GM19025 (cell line): ENCODE data around the gene SDS.

ENCODE experiments used
- ATAC-seq: cut with Tn5 transposase; IDR thresholded peaks from one replicate; pipeline ENCODE4 v1.9.1; 2021; ENCODE audit warnings: mild to moderate bottlenecking, low read depth, moderate library complexity; ENCODE audit not compliant: unreplicated experiment

Gene SDS

GRCh38 chr12:113401066-113402000 is 2.4 kb downstream of the SDS start:
- no peak for ATAC-seq

- ATAC-seq = no peak
Observed at GRCh38 chr12:113400362-113400761, 3.3 kb downstream of the SDS start.

GRCh38 chr12:113399490-113399889 is 4.2 kb downstream of the SDS start:
- ATAC-seq = no peak

- no peak for ATAC-seq
Observed at GRCh38 chr12:113398346-113399290, 5.1 kb downstream of the SDS start.

GRCh38 chr12:113397497-113398197 is 6.0 kb downstream of the SDS start:
- ATAC-seq = no peak

GRCh38 chr12:113396828-113397496 is 6.7 kb downstream of the SDS start:
- no peak for ATAC-seq

- no peak for ATAC-seq
Observed at GRCh38 chr12:113396200-113396599, 7.5 kb downstream of the SDS start.

- no peak for ATAC-seq
Observed at GRCh38 chr12:113395119-113395518, 8.6 kb downstream of the SDS start.

GRCh38 chr12:113393749-113394148 is 9.9 kb downstream of the SDS start:
- ATAC-seq = no peak

- ATAC-seq = no peak
Observed at GRCh38 chr12:113392988-113393579, 10.6 kb downstream of the SDS start.

GRCh38 chr12:113392520-113392919 is 11.2 kb downstream of the SDS start:
- ATAC-seq = no peak

GRCh38 chr12:113391650-113392337 is 11.9 kb downstream of the SDS start:
- ATAC-seq = no peak

GRCh38 chr12:113391145-113391544 is 12.5 kb downstream of the SDS start:
- no peak for ATAC-seq

GRCh38 chr12:113390064-113391043 is 13.3 kb downstream of the SDS start:
- no peak for ATAC-seq

- ATAC-seq = no peak
Observed at GRCh38 chr12:113388351-113388750, 15.3 kb downstream of the SDS start.

GRCh38 chr12:113387631-113388030 is 16.1 kb downstream of the SDS start:
- ATAC-seq = no peak

GRCh38 chr12:113386866-113387566 is 16.7 kb downstream of the SDS start:
- no peak for ATAC-seq
